Measurements from ENCODE around the gene MAML3. TPM values are rescaled to one million over a fixed set of nuclear protein-coding genes. Genes with fewer than 3 reads are reported as not detected.

Gene MAML3
- total RNA-seq, 1 donor from 2014 or later: 2.7 TPM

- Histone ChIP-seq H3K4me3 (ENCODE audit: low read depth, low read length) (no peak overlapping the region), H3K27me3 (ENCODE audit: control insufficient read depth, insufficient read depth, low read length) (no peaks in the 10 kb centered on the region), H3K36me3 (ENCODE audit: control insufficient read depth, insufficient read depth, low read length) (no peaks in the 10 kb centered on the region)
- no peak for DNase-seq (ENCODE audit: low read depth)
- TF ChIP-seq CTCF (IDR thresholded peaks at IDR 0.05; ENCODE audit: insufficient read depth, low read length, poor library complexity, severe bottlenecking): no peak
These were observed 65.5 kb downstream of the MAML3 start for GRCh38 chr4:140088323-140088967.

GRCh38 chr4:140085881-140086280, 68.1 kb downstream of the MAML3 start:
- Histone ChIP-seq H3K36me3 (ENCODE audit: control insufficient read depth, insufficient read depth, low read length) (no peaks in the 10 kb centered on the region), H3K27me3 (ENCODE audit: control insufficient read depth, insufficient read depth, low read length) (no peaks in the 10 kb centered on the region), H3K4me3 (ENCODE audit: low read depth, low read length) (no peak overlapping the region)
- no peak for DNase-seq (ENCODE audit: low read depth)
- TF ChIP-seq CTCF (IDR thresholded peaks at IDR 0.05; ENCODE audit: insufficient read depth, low read length, poor library complexity, severe bottlenecking): no peak

- Histone ChIP-seq H3K27me3 (ENCODE audit: control insufficient read depth, insufficient read depth, low read length) (no peaks in the 10 kb centered on the region), H3K36me3 (ENCODE audit: control insufficient read depth, insufficient read depth, low read length) (no peaks in the 10 kb centered on the region), H3K4me3 (ENCODE audit: low read depth, low read length) (no peak overlapping the region)
- TF ChIP-seq CTCF (IDR thresholded peaks at IDR 0.05; ENCODE audit: insufficient read depth, low read length, poor library complexity, severe bottlenecking): no peak
- DNase-seq (ENCODE audit: low read depth): peak; percentile 54
These were observed 68.8 kb downstream of the MAML3 start for GRCh38 chr4:140085062-140085622.

GRCh38 chr4:140084385-140084784, 69.6 kb downstream of the MAML3 start:
- no peak overlapping the region for H3K4me3 ChIP-seq (ENCODE audit: low read depth, low read length)
- TF ChIP-seq CTCF (IDR thresholded peaks at IDR 0.05; ENCODE audit: insufficient read depth, low read length, poor library complexity, severe bottlenecking): no peak
- no peak for DNase-seq (ENCODE audit: low read depth)

GRCh38 chr4:140082391-140082755, 71.6 kb downstream of the MAML3 start:
- Histone ChIP-seq H3K27me3 (ENCODE audit: control insufficient read depth, insufficient read depth, low read length) (no peaks in the 10 kb centered on the region), H3K4me3 (ENCODE audit: low read depth, low read length) (no peak overlapping the region), H3K36me3 (ENCODE audit: control insufficient read depth, insufficient read depth, low read length) (no peaks in the 10 kb centered on the region)
- TF ChIP-seq CTCF (IDR thresholded peaks at IDR 0.05; ENCODE audit: insufficient read depth, low read length, poor library complexity, severe bottlenecking): no peak
- DNase-seq (ENCODE audit: low read depth): no peak

More at GRCh38 chr4:140084385-140084784, 69.6 kb downstream of the MAML3 start:
- H3K27me3 ChIP-seq (ENCODE audit: control insufficient read depth, insufficient read depth, low read length): no peaks in the 10 kb centered on the region
- no peaks in the 10 kb centered on the region for H3K36me3 ChIP-seq (ENCODE audit: control insufficient read depth, insufficient read depth, low read length)

Data from kidney epithelial cell (primary cell).